GM18508 (cell line): ENCODE data around the gene PIM3.
"Not testable (repeated sequence)": the region's sequence is repeated elsewhere in the genome, so short reads cannot be mapped to it uniquely, and the experiment has no call there.

Experiments used
- ATAC-seq: cut with Tn5 transposase; IDR thresholded peaks from one replicate; pipeline ENCODE4 v1.9.1; 2021; ENCODE audit warnings: moderate number of reproducible peaks; ENCODE audit not compliant: insufficient read depth, unreplicated experiment

PIM3 gene

DNA sequence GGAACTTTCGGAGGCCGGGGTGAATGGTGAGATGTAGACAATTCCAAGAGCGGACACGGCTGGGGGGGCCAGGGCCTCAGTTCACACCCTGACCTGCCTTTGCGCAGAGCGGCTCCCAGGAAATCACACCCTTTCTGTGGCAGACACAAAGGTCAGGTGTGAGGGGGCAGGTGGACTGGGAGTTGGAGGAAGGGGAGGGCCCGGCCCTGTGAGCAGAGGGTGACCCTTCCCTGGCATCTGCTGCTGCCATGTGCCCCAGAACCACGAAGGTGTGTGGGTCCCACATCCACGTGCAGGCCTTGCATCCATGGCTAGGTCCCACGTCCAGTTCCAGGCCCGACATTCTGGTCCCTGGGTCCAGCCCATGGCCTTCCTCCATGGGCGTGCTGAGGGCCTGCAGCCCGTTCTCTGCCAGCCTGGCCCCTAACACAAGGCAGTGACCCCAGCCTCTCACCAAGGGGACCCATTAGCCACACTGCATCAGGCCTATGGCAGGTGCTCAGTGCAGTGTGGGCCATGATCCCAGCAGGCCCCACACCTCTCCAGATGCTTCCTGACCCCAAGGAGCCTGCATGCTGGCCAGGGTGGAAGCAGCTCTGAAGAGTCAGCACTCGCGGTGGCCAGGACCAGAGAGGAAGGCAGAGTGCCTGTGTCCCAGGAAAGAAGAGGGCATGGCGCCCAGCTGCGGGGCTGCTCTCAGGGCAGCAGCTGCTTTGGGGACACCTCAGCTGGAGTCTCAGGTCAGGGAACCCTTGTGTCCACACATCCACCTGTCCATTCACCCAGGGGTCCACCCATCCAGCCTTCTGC lies 18.9 kb upstream of the PIM3 start:
- no peak for ATAC-seq

DNA sequence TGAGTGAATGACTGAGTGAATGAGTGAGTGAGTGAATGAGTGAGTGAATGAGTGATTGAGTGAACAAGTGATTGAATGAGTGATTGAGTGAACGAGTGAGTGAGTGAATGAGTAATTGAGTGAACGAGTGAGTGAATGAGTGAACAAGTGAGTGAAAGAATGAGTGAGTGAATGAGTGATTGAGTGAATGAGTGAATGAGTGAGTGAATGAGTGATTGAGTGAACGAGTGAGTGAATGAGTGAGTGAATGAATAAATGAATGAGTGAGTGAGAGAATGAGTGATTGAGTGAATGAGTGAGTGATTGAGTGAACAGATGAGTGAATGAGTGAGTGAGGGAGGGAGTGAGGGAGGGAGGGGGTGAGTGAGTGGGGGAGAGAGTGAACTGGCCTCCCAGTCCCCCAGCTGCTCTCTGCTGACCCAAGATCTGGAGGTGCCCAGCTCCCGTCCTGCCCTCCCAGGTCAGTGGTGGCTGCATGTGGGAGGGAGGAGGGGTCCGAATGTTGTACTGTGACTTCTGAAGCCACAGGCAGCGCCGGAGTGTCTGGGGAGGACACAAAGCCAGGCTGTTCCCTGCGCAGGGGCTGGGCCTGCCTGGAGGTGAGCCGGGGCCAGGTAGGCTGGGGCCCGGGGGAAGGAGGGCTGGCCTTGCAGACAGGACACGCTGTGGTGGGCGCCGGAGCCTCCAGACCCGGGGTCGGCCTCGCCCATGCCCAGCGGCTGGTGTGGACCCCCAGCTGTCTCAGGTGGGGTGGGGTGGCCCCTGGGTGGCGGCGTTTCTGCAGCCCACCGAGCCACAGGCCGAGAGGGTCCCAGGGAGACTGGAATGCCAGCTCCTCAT lies 17.8 kb upstream of the PIM3 start:
- ATAC-seq = no peak

DNA sequence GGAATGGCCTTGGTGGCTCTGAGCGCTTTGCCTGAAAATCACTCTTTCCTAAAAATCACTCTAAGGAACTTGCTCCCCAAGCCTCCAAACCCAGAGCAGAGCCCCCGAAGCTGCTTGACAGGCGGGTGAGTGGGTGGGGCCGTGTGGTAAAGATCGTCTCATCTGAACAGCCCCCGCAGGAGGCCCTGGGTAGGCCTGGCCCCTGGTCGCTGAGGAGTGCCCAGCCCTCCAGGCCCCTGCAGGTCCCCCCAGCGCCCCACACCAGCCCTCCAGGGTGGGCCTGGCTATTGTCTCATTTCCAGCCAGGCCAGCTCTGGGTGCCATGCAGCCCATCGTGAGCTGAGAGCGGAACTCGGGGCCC lies 17.2 kb upstream of the PIM3 start:
- no peak for ATAC-seq

DNA sequence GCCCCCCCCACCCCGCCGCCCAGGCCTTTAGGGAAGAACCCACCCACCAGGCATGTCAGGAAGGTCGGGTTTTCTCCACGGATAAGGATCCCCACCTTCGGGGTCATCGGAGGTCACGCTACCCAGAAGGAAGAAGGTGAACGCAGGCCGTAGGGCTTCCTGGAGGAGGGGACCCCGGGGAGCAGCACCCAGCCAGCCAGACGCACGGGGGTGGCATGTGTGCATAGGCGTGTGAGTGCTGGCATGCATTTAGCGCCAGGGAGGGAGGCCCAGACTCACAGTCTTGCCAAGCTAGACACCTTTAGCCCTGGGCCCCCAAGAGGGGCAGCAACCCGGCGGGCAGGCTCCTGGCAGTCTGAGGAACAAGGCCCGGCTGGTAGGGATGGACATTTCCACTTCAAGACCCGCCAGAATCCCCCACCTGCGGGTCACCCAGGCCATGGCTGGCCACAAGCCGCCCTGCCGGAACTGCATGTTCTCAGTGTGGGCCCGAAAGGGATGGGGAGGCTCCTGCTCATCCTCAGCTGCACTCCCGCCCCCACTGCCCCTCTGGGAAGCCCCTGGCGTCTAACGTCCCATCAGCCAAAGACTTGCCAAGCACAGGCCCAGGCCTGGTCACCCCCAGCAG lies 16.7 kb upstream of the PIM3 start:
- ATAC-seq = no peak

DNA sequence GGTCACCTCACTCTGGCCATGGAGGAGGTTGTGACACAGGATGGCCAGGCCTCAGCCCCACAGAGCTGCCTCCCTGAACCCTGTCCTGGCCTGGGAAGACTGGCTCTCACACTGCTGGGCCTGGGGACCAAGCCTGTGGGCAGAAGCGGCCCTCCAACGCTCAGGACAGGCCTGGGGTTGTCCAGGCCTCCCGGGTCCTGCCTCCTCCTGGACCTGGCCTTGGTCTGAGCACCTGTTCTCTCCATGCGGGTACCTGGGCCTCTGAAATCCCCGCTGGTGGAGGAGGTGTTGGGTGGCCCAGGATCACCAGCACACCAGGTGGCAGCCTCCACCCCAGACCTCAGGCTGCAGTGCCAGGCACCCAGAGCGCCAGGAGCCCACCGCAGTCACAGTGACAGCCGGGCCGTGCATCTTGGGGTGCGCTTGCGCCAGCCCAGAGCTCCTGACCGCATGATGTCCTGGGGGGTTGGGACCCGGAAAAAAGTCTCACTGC lies 16.1 kb upstream of the PIM3 start:
- no peak for ATAC-seq

DNA sequence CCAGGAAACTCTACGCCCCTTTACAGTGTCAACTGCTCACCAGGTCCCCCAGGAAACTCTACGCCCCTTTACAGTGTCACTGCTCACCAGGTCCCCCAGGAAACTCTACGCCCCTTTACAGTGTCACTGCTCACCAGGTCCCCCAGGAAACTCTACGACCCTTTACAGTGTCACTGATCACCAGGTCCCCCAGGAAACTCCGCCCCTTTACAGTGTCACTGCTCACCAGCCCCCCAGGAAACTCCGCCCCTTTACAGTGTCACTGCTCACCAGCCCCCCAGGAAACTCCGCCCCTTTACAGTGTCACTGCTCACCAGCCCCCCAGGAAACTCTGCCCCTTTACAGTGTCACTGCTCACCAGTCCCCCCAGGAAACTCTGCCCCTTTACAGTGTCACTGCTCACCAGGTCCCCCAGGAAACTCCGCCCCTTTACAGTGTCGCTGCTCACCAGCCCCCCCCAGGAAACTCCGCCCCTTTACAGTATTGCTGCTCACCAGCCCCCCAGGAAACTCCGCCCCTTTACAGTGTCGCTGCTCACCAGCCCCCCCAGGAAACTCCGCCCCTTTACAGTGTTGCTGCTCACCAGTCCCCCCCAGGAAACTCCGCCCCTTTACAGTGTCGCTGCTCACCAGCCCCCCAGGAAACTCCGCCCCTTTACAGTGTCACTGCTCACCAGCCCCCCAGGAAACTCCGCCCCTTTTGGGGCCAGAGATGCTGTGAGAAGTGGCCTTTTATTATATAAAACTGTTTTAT lies 15.4 kb upstream of the PIM3 start:
- not testable (repeated sequence) for ATAC-seq

DNA sequence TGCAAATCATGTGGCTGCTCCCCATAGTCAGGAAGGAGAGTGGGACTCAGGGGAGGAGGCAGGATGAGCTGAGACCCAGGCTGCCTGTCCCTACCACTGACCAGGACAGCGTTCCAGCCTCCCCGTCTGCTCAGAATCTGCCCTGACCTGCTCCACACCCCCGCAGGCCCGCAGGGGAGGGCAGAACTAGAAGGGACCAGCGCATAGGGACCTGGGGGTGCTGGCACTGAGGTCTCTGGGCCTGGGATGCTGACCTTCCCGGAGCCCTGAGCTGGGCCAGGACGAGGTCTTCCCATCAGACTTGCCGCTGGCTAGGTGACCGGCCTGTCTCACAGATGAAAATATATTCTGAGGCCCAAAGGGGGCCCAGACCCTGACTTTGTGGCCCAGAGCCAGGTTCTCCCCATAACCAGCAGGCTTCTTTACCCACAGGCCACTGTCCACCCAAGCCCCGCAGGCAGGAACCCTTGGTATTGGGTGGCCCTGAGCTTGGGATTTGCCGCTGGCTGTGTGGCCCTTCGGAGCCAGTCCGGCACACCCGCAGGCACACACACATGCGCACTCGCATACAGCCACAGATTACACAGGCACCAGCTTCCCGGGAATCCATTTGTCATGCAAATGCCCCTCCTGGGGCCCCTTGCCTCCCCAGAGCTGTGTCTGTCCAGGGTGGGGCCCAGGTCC lies 13.8 kb upstream of the PIM3 start:
- ATAC-seq = no peak

DNA sequence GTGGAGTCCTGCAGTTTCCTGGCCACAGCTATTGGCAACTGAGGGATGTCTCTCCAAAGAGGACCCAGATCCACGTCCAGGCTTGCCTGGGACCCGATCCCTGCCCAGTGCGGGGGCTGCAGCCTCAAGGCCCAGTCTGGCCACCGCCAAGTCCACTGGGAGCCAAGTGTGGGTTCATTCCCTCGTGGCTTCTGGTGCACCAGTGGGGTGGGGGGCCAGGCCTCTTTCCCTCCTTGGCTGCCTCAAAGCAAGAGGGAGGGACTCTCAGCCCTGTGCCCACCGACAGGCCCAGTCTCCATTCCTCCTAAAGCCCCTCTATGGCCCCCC lies 13.3 kb upstream of the PIM3 start:
- no peak for ATAC-seq

DNA sequence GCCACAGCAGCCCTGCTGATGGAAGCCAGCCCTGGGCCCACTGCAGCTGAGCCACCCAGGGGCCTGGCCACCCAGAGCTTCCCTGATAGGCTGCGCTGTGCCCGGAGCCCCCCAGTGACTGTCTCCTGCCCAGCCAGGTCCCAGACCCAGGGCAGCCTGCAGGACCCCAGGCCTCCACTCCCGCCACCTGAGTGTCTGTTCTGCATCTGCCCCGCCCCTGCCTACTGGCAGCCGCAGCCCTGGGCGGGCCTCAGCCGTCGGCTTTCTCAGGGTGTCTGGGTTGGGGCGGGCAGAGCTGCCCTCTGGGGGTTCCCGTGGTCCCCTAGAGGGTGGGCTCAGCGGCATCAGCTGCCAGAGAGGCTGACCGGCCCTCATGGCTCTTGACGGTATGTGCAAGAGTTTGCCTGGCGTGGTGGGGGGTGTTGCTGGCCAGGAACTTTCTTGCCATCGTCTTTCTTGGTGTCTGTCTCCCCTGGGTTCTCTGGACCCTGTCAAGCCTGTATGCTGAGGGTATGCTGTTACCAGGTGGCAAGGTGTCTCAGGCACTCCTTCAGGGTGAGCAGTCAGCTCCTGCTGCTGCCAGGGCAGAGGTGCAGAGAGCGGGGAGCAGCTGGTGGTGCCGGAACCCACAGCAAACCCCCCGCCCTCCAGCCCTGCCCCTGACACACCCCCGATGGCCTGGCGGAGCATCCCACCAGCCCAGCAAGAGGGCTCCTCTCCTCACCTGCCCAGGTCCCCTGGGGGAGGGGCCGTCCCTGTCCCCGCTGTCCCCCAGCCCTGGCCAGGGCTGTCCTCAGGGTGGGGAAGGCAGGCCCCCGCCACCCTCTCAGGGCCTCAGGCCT lies 12.2 kb upstream of the PIM3 start:
- no peak for ATAC-seq

DNA sequence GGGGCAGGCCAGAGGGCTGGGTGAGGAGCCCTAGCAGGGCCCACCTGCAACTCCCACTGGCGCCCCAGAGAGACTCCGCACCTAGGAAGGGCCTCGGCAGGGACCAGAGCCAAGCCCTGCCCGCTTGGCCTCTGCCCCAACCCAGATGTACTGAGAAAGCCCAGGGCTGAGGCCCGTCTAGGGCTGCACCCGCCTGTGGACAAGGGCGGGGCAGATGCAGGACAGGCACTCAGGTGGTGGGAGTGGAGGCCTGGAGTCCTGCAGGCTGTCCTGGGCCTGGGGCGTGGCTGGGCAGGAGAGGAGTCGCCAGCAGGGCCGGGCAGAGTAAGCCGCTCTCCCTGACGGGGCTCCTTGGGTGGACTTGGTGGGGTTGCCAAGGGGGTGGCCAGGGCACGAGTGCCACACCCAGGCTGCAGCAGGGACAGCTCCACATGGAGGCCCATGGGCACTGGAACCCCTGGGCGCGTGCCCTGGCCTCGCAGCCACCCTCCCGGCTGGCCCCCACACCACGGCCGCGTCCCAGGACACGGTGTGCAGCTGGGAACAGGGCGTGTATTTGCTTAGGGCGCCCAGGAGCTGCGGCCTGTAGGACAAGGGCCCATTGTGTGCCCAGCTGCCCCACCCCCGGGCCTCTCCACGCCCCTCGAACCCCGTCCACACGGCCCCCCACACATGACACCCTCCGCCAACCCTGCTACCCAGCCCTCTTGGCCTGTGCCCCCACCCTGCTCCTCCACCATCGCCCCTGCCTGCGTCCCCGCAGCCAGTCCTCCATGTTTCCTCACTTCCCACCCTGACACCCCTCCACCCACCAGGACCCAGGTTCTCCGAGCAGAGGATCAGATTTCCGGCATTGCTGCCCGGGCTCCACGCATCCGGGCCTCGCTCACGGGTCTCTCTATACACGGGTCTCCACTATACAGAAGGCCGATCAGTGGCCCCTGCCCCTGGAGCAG lies 11.3 kb upstream of the PIM3 start:
- no peak for ATAC-seq

DNA sequence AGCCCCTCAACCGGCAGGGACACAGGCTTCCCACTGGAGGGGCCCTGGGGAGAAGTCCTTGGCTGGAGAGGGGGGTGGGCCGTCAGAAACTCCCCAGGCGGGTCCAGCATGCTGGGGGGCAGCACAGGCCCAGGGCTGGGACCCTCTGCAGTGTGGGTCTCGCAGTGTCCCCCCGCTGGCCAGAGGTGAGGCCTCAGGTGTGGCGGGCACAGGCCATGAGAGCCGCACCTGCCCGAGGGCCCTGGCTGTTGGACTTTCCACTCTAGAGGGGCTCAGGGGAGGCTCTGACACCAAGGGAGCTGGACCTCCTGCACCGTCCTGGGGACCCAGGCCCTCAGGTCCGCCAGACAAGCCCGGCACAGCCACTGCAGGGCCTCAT lies 10.7 kb upstream of the PIM3 start:
- no peak for ATAC-seq

DNA sequence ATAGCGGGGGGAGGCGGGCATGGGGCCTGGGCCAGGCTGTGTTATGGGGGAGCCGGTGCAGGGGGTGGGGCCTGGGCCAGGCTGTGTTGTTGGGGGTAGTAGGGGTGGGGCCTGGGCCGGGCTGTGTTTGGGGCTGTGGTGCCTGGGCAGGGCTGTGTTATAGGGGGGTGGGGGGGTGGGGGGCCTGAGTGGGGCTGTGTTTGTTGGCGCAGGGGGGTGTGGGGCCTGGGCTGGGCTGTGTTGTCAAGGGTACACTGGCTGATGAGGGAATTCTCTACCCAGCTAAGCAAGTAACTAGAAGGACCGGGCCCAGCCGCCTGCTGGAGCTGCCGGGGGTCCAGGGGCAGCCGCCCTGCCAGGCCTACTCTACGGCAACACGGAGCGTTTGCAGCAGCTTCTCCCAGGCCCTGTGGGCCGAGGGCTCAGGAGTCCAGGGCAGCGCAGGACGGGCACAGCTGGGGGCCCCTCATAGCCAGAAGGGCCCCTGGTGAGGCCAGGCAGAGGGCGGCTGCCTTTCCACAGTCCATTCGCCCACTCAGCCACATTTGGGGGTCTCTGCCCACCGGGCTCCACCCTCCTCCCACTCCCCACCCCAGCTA lies 10.1 kb upstream of the PIM3 start:
- ATAC-seq = no peak

DNA sequence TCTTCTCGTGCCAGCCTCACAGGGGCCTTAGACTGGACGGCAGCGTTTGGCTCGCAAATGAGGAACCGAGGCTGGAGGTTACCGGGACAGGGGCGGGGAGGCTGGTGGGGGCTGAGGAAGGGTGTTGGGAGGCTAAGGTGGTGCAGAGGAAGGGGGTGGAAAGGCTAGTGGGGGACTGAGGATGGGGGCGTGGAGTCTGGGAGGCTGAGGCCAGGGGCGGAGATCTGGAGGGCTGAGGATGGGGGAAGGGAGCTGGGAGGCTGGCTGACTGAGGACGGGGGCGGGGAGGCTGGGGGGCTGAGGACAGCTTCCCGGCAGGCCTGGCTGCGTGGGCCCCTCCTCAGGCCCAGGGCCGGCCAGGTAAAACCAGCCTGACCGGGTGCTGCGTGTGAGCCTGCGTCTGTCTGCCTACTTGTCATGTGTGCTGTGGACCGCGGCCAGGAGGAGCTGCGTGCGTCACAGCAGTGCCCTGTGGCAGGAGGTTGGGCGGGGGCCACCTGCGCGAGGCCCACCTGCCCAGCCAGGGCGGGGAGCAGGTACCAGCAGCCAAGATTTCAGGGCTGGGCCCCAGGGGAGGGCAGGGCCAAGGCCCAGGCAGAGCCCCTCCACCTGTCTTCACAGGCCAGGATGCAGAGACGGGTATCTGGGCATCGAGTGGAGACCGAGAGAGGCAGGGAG lies 9.4 kb upstream of the PIM3 start:
- ATAC-seq = no peak

DNA sequence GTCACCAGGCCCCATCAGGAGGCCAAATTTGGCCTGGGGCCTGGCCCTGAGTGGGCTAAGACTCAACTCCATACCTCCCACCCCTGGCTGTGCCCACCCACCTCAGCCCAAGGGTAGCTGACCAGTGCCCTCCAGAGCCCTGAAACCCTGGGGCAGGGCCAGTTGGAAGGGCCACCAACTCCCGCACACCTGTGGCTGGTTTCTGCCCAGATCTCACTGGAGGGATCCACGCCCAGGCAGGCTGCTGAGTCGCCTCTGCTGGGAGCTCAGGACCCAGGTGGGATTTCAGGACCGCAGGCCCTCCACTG lies 8.9 kb upstream of the PIM3 start:
- ATAC-seq = no peak

DNA sequence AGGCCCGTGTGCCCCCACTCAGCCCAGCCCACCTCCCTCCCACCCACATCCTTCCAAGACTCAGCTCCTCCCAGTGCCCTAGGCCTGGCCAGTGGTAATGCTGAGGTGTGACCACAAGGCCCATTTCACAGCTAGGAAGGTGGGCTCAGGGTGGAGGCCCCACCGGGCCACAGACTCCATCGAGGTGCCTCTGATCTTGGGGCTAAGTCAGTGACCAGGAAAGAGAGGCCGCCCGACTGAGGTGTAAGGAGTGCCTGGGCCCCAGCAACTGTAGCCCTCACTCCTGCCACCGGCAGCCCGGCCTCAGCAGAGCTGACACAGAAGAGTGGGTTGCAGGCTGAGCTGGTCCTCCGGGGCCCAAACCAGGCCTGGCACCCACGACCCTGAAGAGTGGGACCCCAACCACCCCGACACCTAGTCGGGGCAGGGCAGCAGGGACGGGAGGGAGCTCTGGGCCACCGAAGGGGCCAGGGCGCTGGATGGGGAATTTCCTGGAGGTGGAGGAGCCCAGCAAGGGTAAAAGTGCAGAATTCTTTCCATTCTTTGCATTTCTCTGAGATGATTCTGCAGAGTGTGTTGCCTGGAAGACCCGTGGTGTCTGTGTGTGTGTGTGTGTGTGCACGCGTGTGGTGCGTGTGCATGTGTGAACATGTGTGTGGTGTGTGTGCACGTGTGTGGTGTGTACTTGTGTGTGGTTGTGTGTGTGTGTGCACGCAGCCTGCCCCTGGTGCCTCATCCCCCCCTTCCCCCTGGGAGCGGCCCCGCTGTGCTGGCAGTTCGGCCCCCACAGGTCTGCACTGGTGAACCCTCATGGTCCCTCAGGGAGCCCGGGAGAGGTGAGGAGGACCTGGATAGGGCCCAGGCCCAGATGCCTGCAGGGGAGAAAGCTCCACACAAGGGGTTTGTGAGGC lies 8.3 kb upstream of the PIM3 start:
- no peak for ATAC-seq

DNA sequence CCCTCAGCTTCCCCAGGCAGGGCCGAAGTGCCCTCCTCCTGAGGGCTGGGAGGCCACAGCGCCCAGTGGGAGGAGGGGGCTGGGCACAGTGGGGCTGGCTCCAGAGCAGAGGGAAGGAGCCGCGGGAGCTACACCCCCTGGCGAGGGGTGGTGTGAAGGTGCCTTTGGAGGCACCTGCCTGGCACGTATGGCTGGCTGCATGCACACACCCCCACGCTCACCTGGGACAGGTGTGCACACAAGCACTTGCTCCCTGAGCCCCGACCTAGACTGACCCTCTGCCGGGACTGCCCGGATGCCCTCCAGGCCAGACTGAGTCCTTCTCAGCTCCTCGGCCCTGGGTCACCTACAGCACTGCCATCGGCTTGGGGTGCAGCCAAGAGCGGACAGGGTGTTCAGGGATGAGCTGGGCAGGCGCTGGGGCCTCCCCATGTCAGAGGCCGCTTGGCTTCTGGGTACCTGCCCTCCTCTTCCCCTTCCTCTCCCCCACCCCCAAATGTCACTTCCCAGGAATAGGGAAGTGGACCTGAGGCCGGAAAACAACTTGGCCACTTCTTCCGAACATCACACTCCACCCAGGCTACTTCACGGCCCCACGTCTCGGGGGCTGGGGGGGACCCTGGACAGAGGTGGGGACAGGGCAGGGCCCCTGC lies 7.4 kb upstream of the PIM3 start:
- ATAC-seq = no peak
